ENCODE results near the gene STBD1.

STBD1 gene

GRCh38 chr4:76292730-76293129, 13.8 kb upstream of the STBD1 start:
- TF ChIP-seq USF1 (IDR thresholded peaks at IDR 0.05) (no peak), FOXM1 (IDR thresholded peaks at IDR 0.05; ENCODE audit: borderline replicate concordance, low read depth) (no peak), RAD21 (IDR thresholded peaks at IDR 0.05; ENCODE audit: low read depth) (no peak), YY1 (IDR thresholded peaks at IDR 0.05; ENCODE audit: low read depth) (no peak), MAX (IDR thresholded peaks at IDR 0.05) (no peak), TAF1 (IDR thresholded peaks at IDR 0.05; ENCODE audit: low read depth) (no peak), CREB1 (IDR thresholded peaks at IDR 0.05; ENCODE audit: low read depth) (no peak), ZBTB7A (IDR thresholded peaks at IDR 0.05; ENCODE audit: low read depth) (no peak), TEAD4 (IDR thresholded peaks at IDR 0.05) (no peak), CEBPB (IDR thresholded peaks at IDR 0.05) (no peak), TCF12 (IDR thresholded peaks at IDR 0.05; ENCODE audit: low read depth) (no peak), EGR1 (IDR thresholded peaks at IDR 0.05) (no peak), NFIC (IDR thresholded peaks at IDR 0.05) (no peak), EP300 (IDR thresholded peaks at IDR 0.05; ENCODE audit: borderline replicate concordance) (no peak)
- TF ChIP-seq, protein P1, sequence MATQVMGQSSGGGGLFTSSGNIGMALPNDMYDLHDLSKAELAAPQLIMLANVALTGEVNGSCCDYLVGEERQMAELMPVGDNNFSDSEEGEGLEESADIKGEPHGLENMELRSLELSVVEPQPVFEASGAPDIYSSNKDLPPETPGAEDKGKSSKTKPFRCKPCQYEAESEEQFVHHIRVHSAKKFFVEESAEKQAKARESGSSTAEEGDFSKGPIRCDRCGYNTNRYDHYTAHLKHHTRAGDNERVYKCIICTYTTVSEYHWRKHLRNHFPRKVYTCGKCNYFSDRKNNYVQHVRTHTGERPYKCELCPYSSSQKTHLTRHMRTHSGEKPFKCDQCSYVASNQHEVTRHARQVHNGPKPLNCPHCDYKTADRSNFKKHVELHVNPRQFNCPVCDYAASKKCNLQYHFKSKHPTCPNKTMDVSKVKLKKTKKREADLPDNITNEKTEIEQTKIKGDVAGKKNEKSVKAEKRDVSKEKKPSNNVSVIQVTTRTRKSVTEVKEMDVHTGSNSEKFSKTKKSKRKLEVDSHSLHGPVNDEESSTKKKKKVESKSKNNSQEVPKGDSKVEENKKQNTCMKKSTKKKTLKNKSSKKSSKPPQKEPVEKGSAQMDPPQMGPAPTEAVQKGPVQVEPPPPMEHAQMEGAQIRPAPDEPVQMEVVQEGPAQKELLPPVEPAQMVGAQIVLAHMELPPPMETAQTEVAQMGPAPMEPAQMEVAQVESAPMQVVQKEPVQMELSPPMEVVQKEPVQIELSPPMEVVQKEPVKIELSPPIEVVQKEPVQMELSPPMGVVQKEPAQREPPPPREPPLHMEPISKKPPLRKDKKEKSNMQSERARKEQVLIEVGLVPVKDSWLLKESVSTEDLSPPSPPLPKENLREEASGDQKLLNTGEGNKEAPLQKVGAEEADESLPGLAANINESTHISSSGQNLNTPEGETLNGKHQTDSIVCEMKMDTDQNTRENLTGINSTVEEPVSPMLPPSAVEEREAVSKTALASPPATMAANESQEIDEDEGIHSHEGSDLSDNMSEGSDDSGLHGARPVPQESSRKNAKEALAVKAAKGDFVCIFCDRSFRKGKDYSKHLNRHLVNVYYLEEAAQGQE (IDR thresholded peaks at IDR 0.05; ENCODE audit: low read depth) = no peak

- no peak for TF ChIP-seq YY1 (IDR thresholded peaks at IDR 0.05; ENCODE audit: low read depth)
- TF ChIP-seq EGR1 (IDR thresholded peaks at IDR 0.05) = no peak
- TF ChIP-seq RAD21 (IDR thresholded peaks at IDR 0.05; ENCODE audit: low read depth) = no peak
- no peak for TF ChIP-seq TEAD4 (IDR thresholded peaks at IDR 0.05)
- TF ChIP-seq USF1 (IDR thresholded peaks at IDR 0.05) = no peak
- no peak for TF ChIP-seq FOXM1 (IDR thresholded peaks at IDR 0.05; ENCODE audit: borderline replicate concordance, low read depth)
- TF ChIP-seq, protein P1 (IDR thresholded peaks at IDR 0.05; ENCODE audit: low read depth) = no peak
- TF ChIP-seq TCF12 (IDR thresholded peaks at IDR 0.05; ENCODE audit: low read depth) = no peak
- no peak for TF ChIP-seq CREB1 (IDR thresholded peaks at IDR 0.05; ENCODE audit: low read depth)
- TF ChIP-seq EP300 (IDR thresholded peaks at IDR 0.05; ENCODE audit: borderline replicate concordance) = no peak
- TF ChIP-seq CEBPB (IDR thresholded peaks at IDR 0.05) = no peak
- no peak for TF ChIP-seq NFIC (IDR thresholded peaks at IDR 0.05)
- TF ChIP-seq TAF1 (IDR thresholded peaks at IDR 0.05; ENCODE audit: low read depth) = no peak
- no peak for TF ChIP-seq MAX (IDR thresholded peaks at IDR 0.05)
- TF ChIP-seq ZBTB7A (IDR thresholded peaks at IDR 0.05; ENCODE audit: low read depth) = no peak
These were observed 12.8 kb upstream of the STBD1 start for GRCh38 chr4:76293772-76294171.

DNA sequence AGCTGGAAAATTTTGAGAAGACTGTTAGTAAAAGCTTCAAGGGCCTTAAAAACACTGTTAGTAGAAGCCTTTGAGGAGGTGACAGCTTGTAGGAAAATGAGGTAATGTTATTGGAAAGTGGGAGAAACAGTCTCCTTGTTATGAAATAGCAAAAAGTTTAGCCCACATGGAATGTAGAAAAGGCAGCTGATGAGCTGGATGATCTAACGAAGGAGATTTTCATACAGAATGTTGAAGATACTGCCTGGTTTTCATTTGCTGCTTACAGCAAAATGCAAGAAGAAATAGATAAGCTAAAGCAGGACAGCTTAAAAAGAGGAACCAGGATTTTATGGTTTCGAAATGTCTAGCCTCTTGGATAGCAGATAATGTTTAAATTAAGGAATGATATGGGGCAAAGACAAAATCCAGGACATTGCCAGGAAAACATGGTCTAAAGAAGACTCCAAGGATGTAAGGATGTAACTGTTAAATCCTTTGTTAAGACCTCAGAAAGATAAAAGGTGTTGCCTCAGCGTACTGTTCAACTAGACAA, 10.2 kb upstream of the STBD1 start:
- TF ChIP-seq MAX (IDR thresholded peaks at IDR 0.05) (no peak), EGR1 (IDR thresholded peaks at IDR 0.05) (no peak), USF1 (IDR thresholded peaks at IDR 0.05) (no peak), NFIC (IDR thresholded peaks at IDR 0.05) (no peak)
- TF ChIP-seq, protein P1 (IDR thresholded peaks at IDR 0.05; ENCODE audit: low read depth) = no peak

DNA sequence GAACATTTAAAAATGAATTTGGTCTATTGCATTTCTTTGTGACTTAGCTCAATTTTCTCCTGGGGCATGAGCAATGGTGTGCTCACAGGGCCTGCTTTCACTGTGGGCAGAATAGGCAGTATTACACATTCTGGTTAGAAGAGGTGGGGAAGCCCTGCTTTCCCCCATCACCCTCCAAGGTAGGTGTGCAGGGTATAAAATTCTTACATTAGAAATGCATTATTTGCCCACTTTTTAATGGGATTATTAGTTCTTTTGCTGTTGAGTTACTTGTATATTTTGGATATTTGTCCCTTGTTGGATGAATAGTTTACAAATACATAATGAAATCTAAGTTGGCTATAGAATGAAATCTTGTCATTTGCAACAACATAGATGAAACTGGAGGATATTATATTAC, 8.3 kb upstream of the STBD1 start:
- TF ChIP-seq, protein P1 (IDR thresholded peaks at IDR 0.05; ENCODE audit: low read depth) = no peak
- TF ChIP-seq TCF12 (IDR thresholded peaks at IDR 0.05; ENCODE audit: low read depth) = no peak
- no peak for TF ChIP-seq EP300 (IDR thresholded peaks at IDR 0.05; ENCODE audit: borderline replicate concordance)
- no peak for TF ChIP-seq TEAD4 (IDR thresholded peaks at IDR 0.05)
- no peak for TF ChIP-seq RAD21 (IDR thresholded peaks at IDR 0.05; ENCODE audit: low read depth)
- TF ChIP-seq NFIC (IDR thresholded peaks at IDR 0.05) = no peak
- TF ChIP-seq MAX (IDR thresholded peaks at IDR 0.05) = no peak
- no peak for TF ChIP-seq EGR1 (IDR thresholded peaks at IDR 0.05)
- TF ChIP-seq YY1 (IDR thresholded peaks at IDR 0.05; ENCODE audit: low read depth) = no peak
- no peak for TF ChIP-seq TAF1 (IDR thresholded peaks at IDR 0.05; ENCODE audit: low read depth)
- TF ChIP-seq FOXM1 (IDR thresholded peaks at IDR 0.05; ENCODE audit: borderline replicate concordance, low read depth) = no peak
